K562 (cell line): ENCODE data around the gene MBOAT7. TPM values are rescaled to one million over a fixed set of nuclear protein-coding genes. Genes with fewer than 3 reads are reported as not detected.

Experiments
- ARHGAP35 ChIP-seq: fragments of 450-650 bp; IDR thresholded peaks from 2 replicates; pipeline ENCODE4 v1.6.1; 2018; ENCODE audit not compliant: partially characterized antibody
- ATF7 ChIP-seq: fragments of 450-650 bp; IDR thresholded peaks from 2 replicates; pipeline ENCODE4 v1.7.1; 2014; ENCODE audit warnings: mild to moderate bottlenecking, moderate library complexity
- CSDE1 ChIP-seq, 2 experiments: fragments of 450-650 bp; IDR thresholded peaks; 2 replicates each; pipeline ENCODE4 v1.6.1; 2016; ENCODE audit warnings: mild to moderate bottlenecking in 1 of 2
- CTBP1 ChIP-seq: fragments of 450-650 bp; IDR thresholded peaks from 2 replicates; pipeline ENCODE4 v1.6.1; 2016; ENCODE audit warnings: borderline replicate concordance
- MXI1 ChIP-seq: IDR thresholded peaks from 2 replicates; pipeline ENCODE4 v1.6.1; 2011; ENCODE audit warnings: low read depth, mild to moderate bottlenecking, improper control_type of control experiment, low read length
- NR1H2 ChIP-seq: sonication (generic); formaldehyde crosslinking; IDR thresholded peaks from 2 replicates; pipeline ENCODE4 v1.4.0; 2020; ENCODE audit warnings: mild to moderate bottlenecking, missing genetic modification reagents
- POLR2AphosphoS5 ChIP-seq: IDR thresholded peaks from 2 replicates; pipeline ENCODE4 v1.6.1; 2011; ENCODE audit warnings: mild to moderate bottlenecking, low read depth, low read length, moderate library complexity; ENCODE audit not compliant: control insufficient read depth, insufficient read depth
- RBM22 ChIP-seq: fragments of 200-400 bp; formaldehyde crosslinking; IDR thresholded peaks from 2 replicates; pipeline ENCODE4 v1.6.1; 2018; ENCODE audit warnings: low read length, low read depth; ENCODE audit not compliant: poor library complexity, severe bottlenecking
- RNF2 ChIP-seq: sonication (generic); IDR thresholded peaks from 2 replicates; pipeline ENCODE4 v1.6.1; 2016
- SPI1 ChIP-seq: IDR thresholded peaks from 2 replicates; pipeline ENCODE4 v1.6.1; 2011; ENCODE audit warnings: low read depth, low read length, control low read depth, borderline replicate concordance
- SRSF7 ChIP-seq: fragments of 200-400 bp; formaldehyde crosslinking; optimal IDR thresholded peaks from 2 replicates; pipeline ENCODE3; 2017; ENCODE audit warnings: mild to moderate bottlenecking, low read depth, low read length
- TCF3 ChIP-seq: sonication (generic); formaldehyde crosslinking; IDR thresholded peaks from 2 replicates; pipeline ENCODE4 v1.4.0; 2020; ENCODE audit warnings: mild to moderate bottlenecking, missing genetic modification reagents
- U2AF1 ChIP-seq: fragments of 200-400 bp; formaldehyde crosslinking; optimal IDR thresholded peaks from 2 replicates; pipeline ENCODE3; 2017; ENCODE audit warnings: mild to moderate bottlenecking, low read depth, low read length, moderate library complexity
- USF2 ChIP-seq: sonication (generic); formaldehyde crosslinking; IDR thresholded peaks from 2 replicates; pipeline ENCODE4 v1.5.0; 2020; ENCODE audit warnings: missing genetic modification reagents
- ZNF146 ChIP-seq: IDR thresholded peaks from one replicate; pipeline ENCODE4 v1.6.1; 2018; ENCODE audit warnings: missing compliant biosample characterization; ENCODE audit not compliant: unreplicated experiment
- ZNF217 ChIP-seq: sonication (generic); formaldehyde crosslinking; IDR thresholded peaks from 2 replicates; pipeline ENCODE4 v1.8.0; 2022; ENCODE audit warnings: mild to moderate bottlenecking, missing genetic modification reagents
- ZNF239 ChIP-seq: fragments of 250-450 bp; sonication (Bioruptor Pico); IDR thresholded peaks from 2 replicates; pipeline ENCODE4 v1.4.0; 2020; ENCODE audit warnings: mild to moderate bottlenecking
- ZNF316 ChIP-seq: fragments of 450-650 bp; IDR thresholded peaks from 2 replicates; pipeline ENCODE4 v1.6.1; 2016
- ZNF41 ChIP-seq: fragments of 250-450 bp; sonication (Bioruptor Pico); conservative IDR thresholded peaks from 2 replicates; pipeline ENCODE4 v1.4.0; 2020; ENCODE audit warnings: mild to moderate bottlenecking
- ZNF551 ChIP-seq: fragments of 250-450 bp; sonication (Bioruptor Pico); IDR thresholded peaks from 2 replicates; pipeline ENCODE4 v1.5.0; 2021; ENCODE audit warnings: mild to moderate bottlenecking, moderate library complexity
- polyA plus RNA-seq, 8 experiments: library from polyadenylated mRNA; depleted of rRNA in 4 of 8; stranded (reverse) in 5 of 8; unstranded in 3 of 8; fragments of >200 nt; fragmentation: Nextera tagmentation in 2 of 8; fragmentation: Illumina TruSeq in 1 of 8; extraction: Ambion mirVana in 2 of 8; extraction: Trizol in 1 of 8; gene quantifications; 2 replicates each; pipeline versions ENCODE4 v1.2.1 to v1.2.3, GENCODE V29; 2011 to 2014; ENCODE audit warnings: inconsistent platforms in 1 of 8, missing spikeins in 1 of 8
- total RNA-seq, 7 experiments: library from RNA; depleted of rRNA in 6 of 7; stranded (reverse); fragments of >200 nt in 6 of 7; fragmentation: Illumina TruSeq in 2 of 7; extraction: Trizol in 2 of 7; gene quantifications; 2 replicates each; pipeline versions ENCODE4 v1.2.1 to v1.2.3, GENCODE V29; 2011 to 2021; ENCODE audit warnings: low replicate concordance in 1 of 7
- TF ChIP-seq, protein P1 (sequence below): fragments of 250-450 bp; sonication (Bioruptor Pico); IDR thresholded peaks from 2 replicates; pipeline ENCODE4 v1.4.0; 2020; ENCODE audit warnings: mild to moderate bottlenecking, moderate library complexity
- TF ChIP-seq, protein P2 (sequence below): conservative IDR thresholded peaks from 2 replicates; pipeline ENCODE4 v1.6.1; 2011; ENCODE audit warnings: low read depth, mild to moderate bottlenecking, low read length; ENCODE audit not compliant: control insufficient read depth
- TF ChIP-seq, protein P3 (sequence below): fragments of 250-450 bp; sonication (Bioruptor Pico); IDR thresholded peaks from 2 replicates; pipeline ENCODE4 v1.5.0; 2020; ENCODE audit warnings: mild to moderate bottlenecking
- TF ChIP-seq, protein P4 (sequence below): fragments of 450-650 bp; IDR thresholded peaks from 2 replicates; pipeline ENCODE4 v1.7.0; 2016; ENCODE audit warnings: borderline replicate concordance

MBOAT7 gene
- total and polyA plus RNA-seq, 9 of the 15 experiments (the other 6 are each of a cell fraction or from before 2014, with no cell fraction given): 1.4 to 153 (median 56.1) TPM

- TF ChIP-seq USF2 (CRISPR knock-in tag): no peak
- TF ChIP-seq ZNF217 (CRISPR knock-in tag): no peak
- TF ChIP-seq, protein P1, sequence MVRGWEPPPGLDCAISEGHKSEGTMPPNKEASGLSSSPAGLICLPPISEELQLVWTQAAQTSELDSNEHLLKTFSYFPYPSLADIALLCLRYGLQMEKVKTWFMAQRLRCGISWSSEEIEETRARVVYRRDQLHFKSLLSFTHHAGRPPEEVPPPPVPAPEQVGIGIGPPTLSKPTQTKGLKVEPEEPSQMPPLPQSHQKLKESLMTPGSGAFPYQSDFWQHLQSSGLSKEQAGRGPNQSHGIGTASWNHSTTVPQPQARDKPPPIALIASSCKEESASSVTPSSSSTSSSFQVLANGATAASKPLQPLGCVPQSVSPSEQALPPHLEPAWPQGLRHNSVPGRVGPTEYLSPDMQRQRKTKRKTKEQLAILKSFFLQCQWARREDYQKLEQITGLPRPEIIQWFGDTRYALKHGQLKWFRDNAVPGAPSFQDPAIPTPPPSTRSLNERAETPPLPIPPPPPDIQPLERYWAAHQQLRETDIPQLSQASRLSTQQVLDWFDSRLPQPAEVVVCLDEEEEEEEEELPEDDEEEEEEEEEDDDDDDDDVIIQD (CRISPR knock-in tag): no peak
- no peak; the same call in 1 of the 2 replicates for TF ChIP-seq ATF7
- TF ChIP-seq TCF3 (CRISPR knock-in tag): no peak; the same call in 1 of the 2 replicates
- TF ChIP-seq MXI1: no peak
- no peak for TF ChIP-seq ZNF146 (CRISPR knock-in tag)
- TF ChIP-seq CSDE1 (IDR thresholded peaks at IDR 0.05): no peak
- no peak for TF ChIP-seq ZNF316
- no peak for TF ChIP-seq ARHGAP35
- TF ChIP-seq, protein P2, sequence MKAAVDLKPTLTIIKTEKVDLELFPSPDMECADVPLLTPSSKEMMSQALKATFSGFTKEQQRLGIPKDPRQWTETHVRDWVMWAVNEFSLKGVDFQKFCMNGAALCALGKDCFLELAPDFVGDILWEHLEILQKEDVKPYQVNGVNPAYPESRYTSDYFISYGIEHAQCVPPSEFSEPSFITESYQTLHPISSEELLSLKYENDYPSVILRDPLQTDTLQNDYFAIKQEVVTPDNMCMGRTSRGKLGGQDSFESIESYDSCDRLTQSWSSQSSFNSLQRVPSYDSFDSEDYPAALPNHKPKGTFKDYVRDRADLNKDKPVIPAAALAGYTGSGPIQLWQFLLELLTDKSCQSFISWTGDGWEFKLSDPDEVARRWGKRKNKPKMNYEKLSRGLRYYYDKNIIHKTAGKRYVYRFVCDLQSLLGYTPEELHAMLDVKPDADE: no peak; the same call in 1 of the 2 replicates
- no peak for TF ChIP-seq SRSF7
- TF ChIP-seq U2AF1: peak; percentile 62
- TF ChIP-seq ZNF41 (CRISPR knock-in tag): no peak
- TF ChIP-seq, protein P3, sequence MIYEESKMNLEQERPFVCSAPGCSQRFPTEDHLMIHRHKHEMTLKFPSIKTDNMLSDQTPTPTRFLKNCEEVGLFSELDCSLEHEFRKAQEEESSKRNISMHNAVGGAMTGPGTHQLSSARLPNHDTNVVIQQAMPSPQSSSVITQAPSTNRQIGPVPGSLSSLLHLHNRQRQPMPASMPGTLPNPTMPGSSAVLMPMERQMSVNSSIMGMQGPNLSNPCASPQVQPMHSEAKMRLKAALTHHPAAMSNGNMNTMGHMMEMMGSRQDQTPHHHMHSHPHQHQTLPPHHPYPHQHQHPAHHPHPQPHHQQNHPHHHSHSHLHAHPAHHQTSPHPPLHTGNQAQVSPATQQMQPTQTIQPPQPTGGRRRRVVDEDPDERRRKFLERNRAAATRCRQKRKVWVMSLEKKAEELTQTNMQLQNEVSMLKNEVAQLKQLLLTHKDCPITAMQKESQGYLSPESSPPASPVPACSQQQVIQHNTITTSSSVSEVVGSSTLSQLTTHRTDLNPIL (CRISPR knock-in tag): no peak
- TF ChIP-seq RBM22: no peak
- no peak for TF ChIP-seq ZNF239 (CRISPR knock-in tag)
- 0 out of 2 replicates have a peak, but pooled peaks have one; percentile 45 for TF ChIP-seq NR1H2
- 0 out of 2 replicates have a peak, but pooled peaks have one; percentile 1 for TF ChIP-seq SPI1
- TF ChIP-seq, protein P4, sequence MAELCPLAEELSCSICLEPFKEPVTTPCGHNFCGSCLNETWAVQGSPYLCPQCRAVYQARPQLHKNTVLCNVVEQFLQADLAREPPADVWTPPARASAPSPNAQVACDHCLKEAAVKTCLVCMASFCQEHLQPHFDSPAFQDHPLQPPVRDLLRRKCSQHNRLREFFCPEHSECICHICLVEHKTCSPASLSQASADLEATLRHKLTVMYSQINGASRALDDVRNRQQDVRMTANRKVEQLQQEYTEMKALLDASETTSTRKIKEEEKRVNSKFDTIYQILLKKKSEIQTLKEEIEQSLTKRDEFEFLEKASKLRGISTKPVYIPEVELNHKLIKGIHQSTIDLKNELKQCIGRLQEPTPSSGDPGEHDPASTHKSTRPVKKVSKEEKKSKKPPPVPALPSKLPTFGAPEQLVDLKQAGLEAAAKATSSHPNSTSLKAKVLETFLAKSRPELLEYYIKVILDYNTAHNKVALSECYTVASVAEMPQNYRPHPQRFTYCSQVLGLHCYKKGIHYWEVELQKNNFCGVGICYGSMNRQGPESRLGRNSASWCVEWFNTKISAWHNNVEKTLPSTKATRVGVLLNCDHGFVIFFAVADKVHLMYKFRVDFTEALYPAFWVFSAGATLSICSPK: no peak
- peak; percentile 95 for TF ChIP-seq CTBP1
- peak; percentile 67 for TF ChIP-seq POLR2AphosphoS5
- TF ChIP-seq ZNF551 (CRISPR knock-in tag): no peak
- TF ChIP-seq RNF2: 0 out of 2 replicates have a peak, but pooled peaks have one; percentile 28
Observed at GRCh38 chr19:54189145-54189734, at the start of gene MBOAT7 (continued).
